NT2/D1 (cell line): Measurements from ENCODE around the gene RBM47.

Experiments used
- DNase-seq: peaks from one replicate; pipeline ENCODE4 v3.0.0-alpha.2; 2011; ENCODE audit warnings: low read depth, low spot score
- H3K27me3 ChIP-seq: 2 replicates; pipeline ENCODE4 v1.6.0; 2011; ENCODE audit warnings: mild to moderate bottlenecking; ENCODE audit not compliant: insufficient read length, insufficient read depth
- H3K36me3 ChIP-seq: 2 replicates; pipeline ENCODE4 v1.6.1; 2011; ENCODE audit warnings: mild to moderate bottlenecking, low read length, mixed read lengths; ENCODE audit not compliant: insufficient read depth, insufficient read length
- H3K4me1 ChIP-seq: 2 replicates; pipeline ENCODE4 v1.5.1; 2011; ENCODE audit not compliant: insufficient read depth, insufficient read length
- H3K4me3 ChIP-seq: 2 replicates; pipeline ENCODE4 v1.5.1; 2011; ENCODE audit warnings: low read depth; ENCODE audit not compliant: insufficient read length
- H3K9ac ChIP-seq: 2 replicates; pipeline ENCODE4 v1.6.0; 2011; ENCODE audit warnings: low read depth; ENCODE audit not compliant: insufficient read length
- H3K9me3 ChIP-seq: 2 replicates; pipeline ENCODE4 v1.5.1; 2011; ENCODE audit warnings: mild to moderate bottlenecking, low read length; ENCODE audit not compliant: insufficient read depth
- SUZ12 ChIP-seq: IDR thresholded peaks from 2 replicates; pipeline ENCODE4 v1.6.1; 2011; ENCODE audit not compliant: insufficient read length, insufficient read depth; ENCODE audit errors: extremely low read depth
- YY1 ChIP-seq: IDR thresholded peaks from 2 replicates; pipeline ENCODE4 v1.6.1; 2011; ENCODE audit not compliant: insufficient read length, insufficient read depth
- ZNF274 ChIP-seq: IDR thresholded peaks from 2 replicates; pipeline ENCODE4 v1.6.1; 2011; ENCODE audit warnings: mild to moderate bottlenecking, low read depth, low read length

Gene RBM47

GRCh38 chr4:40536032-40536431, 93.6 kb downstream of the RBM47 start:
- Histone ChIP-seq H3K4me1 (no peaks in the 10 kb centered on the region), H3K27me3 (no peaks in the 10 kb centered on the region), H3K9me3 (no peaks in the 10 kb centered on the region), H3K36me3 (no peaks in the 10 kb centered on the region), H3K9ac (no peak overlapping the region), H3K4me3 (no peak overlapping the region)
- DNase-seq: no peak
- TF ChIP-seq ZNF274: no peak
- TF ChIP-seq SUZ12: no peak
- no peak for TF ChIP-seq YY1

GRCh38 chr4:40531636-40532023, 98.0 kb downstream of the RBM47 start:
- H3K9ac ChIP-seq: no peak overlapping the region
- H3K4me1 ChIP-seq: no peaks in the 10 kb centered on the region
- no peak for DNase-seq
- H3K36me3 ChIP-seq: no peaks in the 10 kb centered on the region
- no peaks in the 10 kb centered on the region for H3K27me3 ChIP-seq
- no peak overlapping the region for H3K4me3 ChIP-seq
- TF ChIP-seq SUZ12 (no peak), ZNF274 (no peak), YY1 (no peak)
- no peaks in the 10 kb centered on the region for H3K9me3 ChIP-seq

- Histone ChIP-seq H3K4me1 (no peaks in the 10 kb centered on the region), H3K9ac (no peak overlapping the region), H3K27me3 (no peaks in the 10 kb centered on the region), H3K9me3 (no peaks in the 10 kb centered on the region), H3K4me3 (no peak overlapping the region), H3K36me3 (no peaks in the 10 kb centered on the region)
- TF ChIP-seq ZNF274 (no peak), YY1 (no peak), SUZ12 (no peak)
- no peak for DNase-seq
Measured at GRCh38 chr4:40530961-40531635, 98.6 kb downstream of the RBM47 start.

GRCh38 chr4:40526741-40527140, 102.9 kb downstream of the RBM47 start:
- Histone ChIP-seq H3K4me1 (no peaks in the 10 kb centered on the region), H3K36me3 (no peaks in the 10 kb centered on the region), H3K27me3 (no peaks in the 10 kb centered on the region), H3K9ac (no peak overlapping the region), H3K9me3 (no peaks in the 10 kb centered on the region), H3K4me3 (no peak overlapping the region)
- DNase-seq: no peak
- TF ChIP-seq YY1 (no peak), SUZ12 (no peak), ZNF274 (no peak)

- no peaks in the 10 kb centered on the region for H3K9me3 ChIP-seq
- H3K27me3 ChIP-seq: no peaks in the 10 kb centered on the region
- H3K4me3 ChIP-seq: no peak overlapping the region
- no peaks in the 10 kb centered on the region for H3K4me1 ChIP-seq
- H3K9ac ChIP-seq: no peak overlapping the region
- DNase-seq: peak; percentile 38
- H3K36me3 ChIP-seq: no peaks in the 10 kb centered on the region
- TF ChIP-seq ZNF274 (no peak), YY1 (no peak), SUZ12 (no peak)
Measured at GRCh38 chr4:40525752-40526598, 103.7 kb downstream of the RBM47 start.

- no peaks in the 10 kb centered on the region for H3K4me1 ChIP-seq
- no peak for DNase-seq
- H3K27me3 ChIP-seq: no peaks in the 10 kb centered on the region
- no peak overlapping the region for H3K9ac ChIP-seq
- TF ChIP-seq ZNF274 (no peak), YY1 (no peak), SUZ12 (no peak)
- H3K9me3 ChIP-seq: no peaks in the 10 kb centered on the region
- no peak overlapping the region for H3K4me3 ChIP-seq
- H3K36me3 ChIP-seq: no peaks in the 10 kb centered on the region
Measured at GRCh38 chr4:40524366-40525041, 105.2 kb downstream of the RBM47 start.

- TF ChIP-seq ZNF274: no peak
- no peak for TF ChIP-seq SUZ12
- Histone ChIP-seq H3K9ac (no peak overlapping the region), H3K27me3 (no peaks in the 10 kb centered on the region), H3K4me3 (no peak overlapping the region), H3K4me1 (no peaks in the 10 kb centered on the region), H3K9me3 (no peaks in the 10 kb centered on the region), H3K36me3 (no peaks in the 10 kb centered on the region)
- DNase-seq: no peak
Measured at GRCh38 chr4:40523581-40523980, 106.1 kb downstream of the RBM47 start.
